Prostate gland (tissue), 2 donors: ENCODE measurements around the gene DLGAP4.

Experiments used
- CTCF ChIP-seq, 4 experiments: fragments of 200-600 bp in 2 of 4; fragments of 450-650 bp in 2 of 4; sonication (generic) in 2 of 4; IDR thresholded peaks; 1 replicate in 3 of 4; 2 replicates in 1 of 4; pipeline ENCODE4 v1.5.1; 2016 to 2019; ENCODE audit warnings: antibody characterized with exemption in 4 of 4, mild to moderate bottlenecking in 2 of 4, moderate library complexity in 2 of 4
- POLR2AphosphoS5 ChIP-seq: sonication (generic); formaldehyde crosslinking; IDR thresholded peaks from one replicate; pipeline ENCODE4 v1.6.1; 2017; ENCODE audit warnings: antibody characterized with exemption

- no peak for TF ChIP-seq CTCF (IDR thresholded peaks at IDR 0.05)
- TF ChIP-seq POLR2AphosphoS5: no peak
Measured at GRCh38 chr20:36446557-36446956, 140.4 kb downstream of the DLGAP4 start.
